Subcutaneous adipose tissue (tissue), 4 donors: ENCODE data around the gene KIRREL3. TPM values are rescaled to one million over a fixed set of nuclear protein-coding genes. Genes with fewer than 3 reads are reported as not detected.

Experiments used
- total RNA-seq, 4 donors: library from RNA; depleted of rRNA; stranded (reverse); fragments of >200 nt; gene quantifications; one replicate each; pipeline ENCODE4 v1.1.0, GENCODE V29; 2016
- TF ChIP-seq, protein P1 (sequence below): fragments of 450-650 bp; IDR thresholded peaks from one replicate; pipeline ENCODE4 v1.5.1; 2016; ENCODE audit warnings: low read depth, mild to moderate bottlenecking, control low read depth, antibody characterized with exemption, moderate library complexity

Gene KIRREL3
- total RNA-seq, 4 donors from 2014 or later, result not detected

DNA sequence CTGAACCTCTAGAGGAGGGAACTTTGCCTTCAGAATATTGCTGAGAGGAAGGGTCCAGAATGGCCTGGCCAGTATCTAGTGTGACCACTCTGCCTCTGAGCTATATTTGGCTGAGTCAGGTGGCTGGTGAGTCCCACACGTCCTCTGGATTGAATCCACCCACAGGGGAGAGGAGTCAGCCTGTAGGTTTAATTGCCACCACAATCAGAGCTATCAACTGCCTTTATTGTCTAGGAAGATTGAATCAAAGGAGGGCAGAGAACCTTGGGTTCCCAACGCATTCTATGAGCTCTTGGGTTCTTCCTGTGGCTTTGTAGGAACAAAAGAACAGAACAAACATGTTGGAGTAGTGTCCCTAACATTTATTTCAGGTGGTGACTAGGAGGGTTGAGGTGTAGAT lies 577.4 kb downstream of the KIRREL3 start:
- TF ChIP-seq, protein P1, sequence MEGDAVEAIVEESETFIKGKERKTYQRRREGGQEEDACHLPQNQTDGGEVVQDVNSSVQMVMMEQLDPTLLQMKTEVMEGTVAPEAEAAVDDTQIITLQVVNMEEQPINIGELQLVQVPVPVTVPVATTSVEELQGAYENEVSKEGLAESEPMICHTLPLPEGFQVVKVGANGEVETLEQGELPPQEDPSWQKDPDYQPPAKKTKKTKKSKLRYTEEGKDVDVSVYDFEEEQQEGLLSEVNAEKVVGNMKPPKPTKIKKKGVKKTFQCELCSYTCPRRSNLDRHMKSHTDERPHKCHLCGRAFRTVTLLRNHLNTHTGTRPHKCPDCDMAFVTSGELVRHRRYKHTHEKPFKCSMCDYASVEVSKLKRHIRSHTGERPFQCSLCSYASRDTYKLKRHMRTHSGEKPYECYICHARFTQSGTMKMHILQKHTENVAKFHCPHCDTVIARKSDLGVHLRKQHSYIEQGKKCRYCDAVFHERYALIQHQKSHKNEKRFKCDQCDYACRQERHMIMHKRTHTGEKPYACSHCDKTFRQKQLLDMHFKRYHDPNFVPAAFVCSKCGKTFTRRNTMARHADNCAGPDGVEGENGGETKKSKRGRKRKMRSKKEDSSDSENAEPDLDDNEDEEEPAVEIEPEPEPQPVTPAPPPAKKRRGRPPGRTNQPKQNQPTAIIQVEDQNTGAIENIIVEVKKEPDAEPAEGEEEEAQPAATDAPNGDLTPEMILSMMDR, result no peak

DNA sequence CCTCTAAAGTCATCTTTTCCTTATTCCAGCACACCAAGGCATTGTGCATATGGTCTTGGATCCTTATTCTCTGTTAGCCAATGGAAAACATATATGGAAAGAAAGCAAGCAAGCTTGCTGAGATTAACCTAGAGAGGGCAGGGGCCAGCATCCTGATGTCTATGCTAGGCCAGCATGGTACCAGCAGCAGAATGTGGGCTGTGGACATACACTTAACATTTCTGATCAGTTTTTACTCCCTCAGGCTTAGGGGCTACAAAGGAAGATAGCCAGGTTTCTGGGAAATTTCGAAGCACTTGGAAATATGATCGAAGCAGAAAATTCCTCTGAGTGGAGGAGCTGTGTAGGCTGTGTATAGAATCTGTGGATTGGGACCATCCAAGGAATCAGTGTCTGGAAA lies 578.1 kb downstream of the KIRREL3 start:
- TF ChIP-seq, protein P1, result no peak

DNA sequence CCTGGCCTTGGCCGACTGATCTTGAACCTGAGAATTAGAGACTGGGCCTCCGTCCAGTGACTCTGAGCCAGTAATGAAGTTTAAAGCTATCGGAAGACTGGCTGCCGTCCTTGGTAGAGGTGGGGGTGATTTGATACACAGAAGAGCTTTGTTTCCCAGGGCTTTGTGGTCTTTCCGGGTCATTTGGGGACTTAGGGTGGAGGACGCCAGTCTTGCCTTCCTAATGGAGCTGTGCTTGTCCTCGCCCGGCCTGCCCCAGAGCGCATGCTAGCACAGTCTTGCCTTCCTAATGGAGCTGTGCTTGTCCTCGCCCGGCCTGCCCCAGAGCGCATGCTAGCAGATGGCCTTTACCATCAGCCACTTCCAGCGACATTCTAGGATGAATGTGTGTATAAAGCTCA lies 579.3 kb downstream of the KIRREL3 start:
- TF ChIP-seq, protein P1, result no peak

DNA sequence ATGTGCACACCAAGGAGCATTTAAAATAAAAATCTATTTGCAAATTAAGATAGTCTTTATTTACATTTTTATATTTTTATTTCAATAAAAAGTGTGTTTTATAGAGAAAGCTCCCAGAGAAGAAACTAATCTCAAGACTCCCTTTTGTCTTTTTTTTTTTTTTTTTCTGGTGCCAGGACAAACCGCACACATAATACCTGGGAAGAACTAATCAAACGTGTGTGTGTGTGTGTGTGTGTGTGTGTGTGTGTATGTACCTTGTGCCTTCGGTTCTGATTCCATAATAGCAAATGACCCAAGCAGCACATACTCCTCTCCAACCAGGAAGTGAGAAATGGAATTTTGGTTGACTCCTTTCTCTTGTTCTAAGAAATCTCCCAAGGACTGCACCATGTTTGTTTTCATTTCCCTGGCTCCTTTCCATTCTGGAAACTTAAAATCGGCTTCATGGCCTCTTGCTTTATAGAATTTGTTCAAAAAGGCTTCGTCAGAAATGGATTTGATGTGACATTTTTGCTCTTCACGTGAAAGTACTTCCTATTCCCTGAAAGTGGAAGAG lies 579.8 kb downstream of the KIRREL3 start:
- TF ChIP-seq, protein P1, result no peak

DNA sequence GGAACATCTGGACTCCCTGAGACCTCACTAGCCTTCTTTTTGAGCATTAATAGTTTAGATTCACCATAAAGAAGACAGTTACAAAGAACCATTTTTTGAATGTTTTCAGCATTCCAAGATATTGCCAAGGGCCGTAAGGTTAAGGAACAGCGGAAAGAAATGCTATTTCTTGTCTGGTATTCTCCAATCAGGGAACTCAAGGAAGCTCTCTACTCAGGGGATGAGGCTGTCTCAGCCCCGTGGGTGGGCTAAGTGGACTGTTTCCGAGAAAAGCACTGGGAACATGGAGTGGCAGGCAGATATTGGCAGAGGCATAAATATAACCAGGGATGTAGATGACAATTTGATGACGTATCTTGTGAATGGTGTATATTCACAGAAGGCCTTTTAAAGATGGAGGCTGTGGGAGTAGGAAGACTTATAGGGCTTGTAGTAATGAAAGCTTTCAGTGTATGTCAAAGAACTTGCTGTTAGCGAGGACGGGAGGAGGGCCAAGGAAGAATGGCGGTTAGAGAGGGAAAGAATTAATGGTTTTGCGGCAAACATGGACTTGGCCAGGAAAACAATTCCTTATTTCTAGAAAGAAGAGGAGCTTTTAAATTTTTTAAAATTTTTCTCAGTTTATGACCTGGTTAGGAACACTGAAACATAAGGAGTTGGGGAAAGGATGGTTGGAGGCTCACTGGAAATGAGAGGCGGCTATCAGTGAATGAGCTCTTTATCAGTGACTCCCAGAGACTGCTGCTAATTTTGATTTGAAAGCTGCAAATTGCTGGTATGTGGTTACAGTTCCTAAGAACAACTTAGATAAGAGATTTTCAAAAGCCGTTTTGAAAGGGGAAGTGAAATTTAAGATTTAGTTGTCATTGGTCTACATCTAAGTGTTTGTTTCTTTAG lies 580.5 kb downstream of the KIRREL3 start:
- TF ChIP-seq, protein P1, result no peak

DNA sequence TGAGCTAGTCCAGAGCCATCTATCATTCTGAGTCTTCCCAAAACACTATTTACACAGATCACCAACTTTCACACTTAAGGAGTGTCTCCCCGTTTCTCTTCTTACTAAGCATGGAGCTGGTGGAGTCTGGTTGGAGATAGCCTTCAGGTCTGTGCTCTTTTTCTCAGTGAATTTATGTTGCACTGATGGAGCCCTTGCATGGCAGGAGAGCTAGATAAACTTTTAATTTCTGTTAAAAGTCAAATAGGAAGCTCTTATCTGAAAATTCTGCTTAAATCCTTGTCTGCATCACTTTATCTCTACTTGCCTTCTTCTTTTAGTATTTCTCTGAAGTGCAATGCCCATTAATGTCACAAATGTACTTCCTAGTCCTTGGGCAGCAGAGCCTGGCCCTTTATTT lies 581.7 kb downstream of the KIRREL3 start:
- TF ChIP-seq, protein P1, result no peak

DNA sequence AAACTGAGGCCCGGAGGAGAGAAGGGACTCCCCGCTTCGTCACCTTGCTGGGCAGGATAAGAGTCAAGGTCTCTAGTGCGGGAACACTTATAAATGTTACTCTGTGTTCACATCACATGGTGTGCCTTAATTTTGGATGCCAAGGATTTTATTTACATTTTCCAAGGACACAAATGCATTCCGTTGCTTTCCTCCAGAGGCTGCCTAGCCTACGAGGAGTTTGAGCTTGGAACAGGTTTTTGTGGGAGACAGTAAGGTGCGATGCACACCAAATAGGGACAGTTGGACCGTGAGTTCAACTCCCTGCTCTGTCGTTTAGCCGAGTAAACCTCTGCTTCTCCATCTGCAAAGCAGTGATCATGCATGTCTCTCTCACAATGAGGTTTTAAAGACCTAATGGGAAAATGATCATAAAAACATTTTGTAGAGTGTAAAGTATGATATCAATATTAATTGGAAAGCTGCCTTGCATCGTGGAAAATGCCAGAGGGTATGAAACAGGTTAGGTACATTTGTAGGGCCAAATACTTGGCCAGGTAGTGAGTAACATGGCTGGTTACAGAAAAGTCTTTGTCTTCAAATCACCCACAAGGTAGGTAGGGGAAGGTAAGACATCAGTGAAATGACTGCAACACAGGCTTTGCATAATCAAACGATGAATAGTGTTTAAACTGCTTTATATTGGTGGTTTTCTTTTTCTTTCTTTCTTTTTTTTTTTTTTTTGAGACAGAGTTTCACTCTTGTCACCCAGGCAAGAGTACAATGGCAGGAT lies 583.3 kb downstream of the KIRREL3 start:
- TF ChIP-seq, protein P1, result no peak
